Mesothelial cell of epicardium (in vitro differentiated cells): ENCODE data around the gene FAM120B. TPM values are rescaled to one million over a fixed set of nuclear protein-coding genes. Genes with fewer than 3 reads are reported as not detected.

Experiments used
- DNase-seq, 2 experiments: peaks; one replicate each; pipeline ENCODE4 v3.0.0; 2021; ENCODE audit warnings: low spot score in 2 of 2; ENCODE audit not compliant: unreplicated experiment in 2 of 2
- H3K27ac Mint-ChIP-seq: 2 replicates; pipeline ENCODE4 v1.8.0; 2021; ENCODE audit warnings: mixed read lengths
- H3K27me3 Mint-ChIP-seq: 2 replicates; pipeline ENCODE4 v1.8.0; 2021; ENCODE audit warnings: low read depth, mixed read lengths
- H3K36me3 Mint-ChIP-seq: 2 replicates; pipeline ENCODE4 v1.8.0; 2021; ENCODE audit warnings: mixed read lengths
- H3K4me1 Mint-ChIP-seq: 2 replicates; pipeline ENCODE4 v1.8.0; 2021; ENCODE audit warnings: mixed read lengths
- H3K4me3 Mint-ChIP-seq: 2 replicates; pipeline ENCODE4 v1.8.0; 2021; ENCODE audit warnings: mild to moderate bottlenecking, moderate library complexity, mixed read lengths
- H3K9me3 Mint-ChIP-seq: 2 replicates; pipeline ENCODE4 v1.8.0; 2021; ENCODE audit warnings: mixed read lengths
- total RNA-seq: library from RNA; stranded (reverse); gene quantifications from 3 replicates; pipeline ENCODE4 v1.2.1, GENCODE V29; 2021
- TF ChIP-seq, protein P1 (sequence below): fragments of 200-600 bp; sonication (generic); IDR thresholded peaks from one replicate; pipeline ENCODE4 v1.5.0; 2021; ENCODE audit warnings: antibody characterized with exemption; ENCODE audit not compliant: unreplicated experiment

Gene FAM120B
- total RNA-seq, 1 donor from 2014 or later: 44.1 TPM

DNA sequence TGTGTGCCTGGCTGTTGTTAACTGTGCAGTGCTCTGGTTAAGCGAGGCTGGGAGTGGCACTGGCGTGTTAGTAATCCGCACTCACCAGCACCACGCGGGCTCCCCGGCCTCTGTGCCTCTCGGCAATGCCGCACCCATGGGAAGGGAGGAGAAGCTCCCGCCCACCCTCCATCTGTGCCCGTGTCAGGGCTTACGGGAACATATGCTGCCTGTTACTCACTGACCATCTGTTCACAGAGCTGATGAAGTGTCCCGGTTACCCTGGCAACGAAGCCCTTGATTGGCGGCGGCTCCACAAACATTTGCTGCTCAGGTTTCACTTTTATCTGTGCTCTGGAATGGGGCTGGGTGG, 131.8 kb downstream of the FAM120B start:
- Mint-ChIP-seq H3K9me3 (peaks cover 8% of the 10 kb centered on the region), H3K36me3 (peaks cover 5% of the 10 kb centered on the region), H3K27me3 (no peaks in the 10 kb centered on the region), H3K27ac (peak overlapping the region; percentile 43), H3K4me3 (peak overlapping the region; percentile 43), H3K4me1 (peaks cover 20% of the 10 kb centered on the region)
- peak; percentile 59 to 83 for DNase-seq
- TF ChIP-seq, protein P1, sequence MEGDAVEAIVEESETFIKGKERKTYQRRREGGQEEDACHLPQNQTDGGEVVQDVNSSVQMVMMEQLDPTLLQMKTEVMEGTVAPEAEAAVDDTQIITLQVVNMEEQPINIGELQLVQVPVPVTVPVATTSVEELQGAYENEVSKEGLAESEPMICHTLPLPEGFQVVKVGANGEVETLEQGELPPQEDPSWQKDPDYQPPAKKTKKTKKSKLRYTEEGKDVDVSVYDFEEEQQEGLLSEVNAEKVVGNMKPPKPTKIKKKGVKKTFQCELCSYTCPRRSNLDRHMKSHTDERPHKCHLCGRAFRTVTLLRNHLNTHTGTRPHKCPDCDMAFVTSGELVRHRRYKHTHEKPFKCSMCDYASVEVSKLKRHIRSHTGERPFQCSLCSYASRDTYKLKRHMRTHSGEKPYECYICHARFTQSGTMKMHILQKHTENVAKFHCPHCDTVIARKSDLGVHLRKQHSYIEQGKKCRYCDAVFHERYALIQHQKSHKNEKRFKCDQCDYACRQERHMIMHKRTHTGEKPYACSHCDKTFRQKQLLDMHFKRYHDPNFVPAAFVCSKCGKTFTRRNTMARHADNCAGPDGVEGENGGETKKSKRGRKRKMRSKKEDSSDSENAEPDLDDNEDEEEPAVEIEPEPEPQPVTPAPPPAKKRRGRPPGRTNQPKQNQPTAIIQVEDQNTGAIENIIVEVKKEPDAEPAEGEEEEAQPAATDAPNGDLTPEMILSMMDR: no peak

- Mint-ChIP-seq H3K27ac (no peak overlapping the region), H3K4me3 (no peak overlapping the region), H3K4me1 (peaks cover 20% of the 10 kb centered on the region), H3K9me3 (peaks cover 8% of the 10 kb centered on the region), H3K27me3 (no peaks in the 10 kb centered on the region), H3K36me3 (peaks cover 5% of the 10 kb centered on the region)
- TF ChIP-seq, protein P1: no peak
- DNase-seq: no peak
Observed at GRCh38 chr6:170438861-170439260, 132.3 kb downstream of the FAM120B start.

DNA sequence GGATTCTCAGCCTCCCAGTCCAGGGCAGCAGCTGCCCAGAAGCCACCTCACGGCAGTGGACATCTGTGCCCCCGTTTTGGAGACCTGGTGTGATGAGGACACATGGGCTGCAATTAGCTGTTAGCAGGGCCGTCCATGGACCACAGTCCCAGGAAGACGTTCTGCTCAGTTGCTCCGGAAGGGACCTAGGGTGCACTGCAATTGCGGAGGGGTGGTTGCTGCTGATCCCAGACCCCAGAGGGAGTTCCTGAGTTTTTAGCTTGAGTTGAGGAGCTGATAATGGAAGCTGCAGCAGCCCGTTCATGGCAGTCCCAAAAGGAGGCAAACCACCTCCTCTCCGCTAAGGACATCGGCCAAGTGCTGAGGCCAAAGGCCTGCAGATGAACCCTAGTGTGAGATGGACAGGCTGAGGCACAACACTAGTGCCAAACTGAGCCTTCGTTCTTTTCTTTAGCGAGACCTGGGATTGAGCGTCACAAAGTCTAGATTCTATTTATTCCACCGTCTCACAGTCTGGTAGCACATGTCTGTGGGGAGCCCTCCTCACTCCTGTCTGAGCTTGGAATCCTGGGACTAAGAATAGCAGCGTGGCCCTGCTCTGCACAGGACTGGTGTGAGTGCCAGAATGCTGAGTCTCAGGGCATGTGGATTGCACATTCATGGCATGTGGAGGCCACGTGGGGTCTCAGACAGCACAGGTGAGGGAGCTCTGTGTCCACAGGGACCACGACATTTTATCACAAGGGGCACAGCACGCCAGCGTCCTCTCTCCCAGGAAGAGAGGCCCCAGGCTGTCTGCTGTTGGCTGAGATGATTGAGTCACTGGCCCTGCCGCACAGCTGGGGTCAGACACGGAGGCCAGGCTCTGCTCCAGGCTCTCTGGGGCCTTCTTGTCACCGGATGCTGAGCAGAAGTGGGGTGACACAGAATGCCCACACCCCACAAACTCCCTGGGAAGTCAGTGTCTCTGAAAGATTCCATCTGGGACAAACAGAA, 133.1 kb downstream of the FAM120B start:
- H3K27ac Mint-ChIP-seq: peak overlapping the region; percentile 34
- peak in 1 of 2 experiments; percentile 36 for DNase-seq
- H3K27me3 Mint-ChIP-seq: no peaks in the 10 kb centered on the region
- H3K4me1 Mint-ChIP-seq: peaks cover 20% of the 10 kb centered on the region
- peaks cover 8% of the 10 kb centered on the region for H3K9me3 Mint-ChIP-seq
- peaks cover 5% of the 10 kb centered on the region for H3K36me3 Mint-ChIP-seq
- no peak overlapping the region for H3K4me3 Mint-ChIP-seq
- TF ChIP-seq, protein P1: no peak

DNA sequence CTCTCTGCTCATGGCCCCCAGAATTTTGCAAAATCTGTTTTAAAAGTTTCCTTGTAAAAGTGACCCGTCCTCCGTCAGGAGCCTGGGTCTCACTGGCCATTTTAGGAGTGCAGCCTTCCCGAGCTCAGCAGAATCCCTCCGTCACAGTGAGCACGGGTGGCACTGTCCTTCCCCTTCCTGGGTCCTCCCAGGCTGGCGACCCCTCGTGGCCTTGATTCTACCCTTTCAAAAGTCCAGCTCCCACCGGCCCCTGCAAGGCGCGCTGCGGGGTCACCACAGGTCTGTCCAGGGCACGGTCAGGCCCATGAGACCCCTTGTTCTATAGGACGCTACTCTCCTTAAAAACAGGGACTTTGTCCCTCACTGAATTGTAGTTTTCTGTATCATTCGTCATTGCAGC, 133.9 kb downstream of the FAM120B start:
- no peak overlapping the region for H3K4me3 Mint-ChIP-seq
- peaks cover 5% of the 10 kb centered on the region for H3K36me3 Mint-ChIP-seq
- H3K27ac Mint-ChIP-seq: peak overlapping the region; percentile 43
- H3K9me3 Mint-ChIP-seq: peaks cover 8% of the 10 kb centered on the region
- no peak for DNase-seq
- H3K4me1 Mint-ChIP-seq: peaks cover 20% of the 10 kb centered on the region
- H3K27me3 Mint-ChIP-seq: no peaks in the 10 kb centered on the region
- TF ChIP-seq, protein P1: no peak

GRCh38 chr6:170441316-170441715, 134.8 kb downstream of the FAM120B start:
- TF ChIP-seq, protein P1: no peak

More at GRCh38 chr6:170441316-170441715, 134.8 kb downstream of the FAM120B start:
- Mint-ChIP-seq H3K36me3 (peaks cover 4% of the 10 kb centered on the region), H3K4me1 (peaks cover 20% of the 10 kb centered on the region), H3K27ac (no peak overlapping the region), H3K9me3 (peaks cover 5% of the 10 kb centered on the region), H3K4me3 (no peak overlapping the region), H3K27me3 (peaks cover 2% of the 10 kb centered on the region)
- DNase-seq: no peak
